Effector CD8-positive, alpha-beta T cell (primary cell): ENCODE data around the gene NLRX1.
"Not testable (repeated sequence)": the region's sequence is repeated elsewhere in the genome, so short reads cannot be mapped to it uniquely, and the experiment has no call there.

Source experiments
- DNase-seq: peaks from one replicate; lab custom pipeline; 2025; lab: John Stamatoyannopoulos, UW

Gene NLRX1

DNA sequence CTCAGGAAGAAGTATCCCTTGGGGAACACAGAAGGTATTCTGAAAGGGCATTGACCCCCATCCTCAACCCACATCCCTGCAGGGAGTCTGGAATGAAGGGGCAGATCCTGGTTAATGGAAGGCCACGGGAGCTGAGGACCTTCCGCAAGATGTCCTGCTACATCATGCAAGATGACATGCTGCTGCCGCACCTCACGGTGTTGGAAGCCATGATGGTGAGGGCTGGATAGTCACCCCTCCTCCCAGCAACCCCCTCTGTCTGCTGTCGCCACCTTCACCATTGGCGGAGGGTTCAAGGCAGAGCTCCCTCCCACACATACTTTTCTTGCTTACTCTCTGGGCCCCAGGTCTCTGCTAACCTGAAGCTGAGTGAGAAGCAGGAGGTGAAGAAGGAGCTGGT lies 14.3 kb upstream of the NLRX1 start:
- no peak for DNase-seq

DNA sequence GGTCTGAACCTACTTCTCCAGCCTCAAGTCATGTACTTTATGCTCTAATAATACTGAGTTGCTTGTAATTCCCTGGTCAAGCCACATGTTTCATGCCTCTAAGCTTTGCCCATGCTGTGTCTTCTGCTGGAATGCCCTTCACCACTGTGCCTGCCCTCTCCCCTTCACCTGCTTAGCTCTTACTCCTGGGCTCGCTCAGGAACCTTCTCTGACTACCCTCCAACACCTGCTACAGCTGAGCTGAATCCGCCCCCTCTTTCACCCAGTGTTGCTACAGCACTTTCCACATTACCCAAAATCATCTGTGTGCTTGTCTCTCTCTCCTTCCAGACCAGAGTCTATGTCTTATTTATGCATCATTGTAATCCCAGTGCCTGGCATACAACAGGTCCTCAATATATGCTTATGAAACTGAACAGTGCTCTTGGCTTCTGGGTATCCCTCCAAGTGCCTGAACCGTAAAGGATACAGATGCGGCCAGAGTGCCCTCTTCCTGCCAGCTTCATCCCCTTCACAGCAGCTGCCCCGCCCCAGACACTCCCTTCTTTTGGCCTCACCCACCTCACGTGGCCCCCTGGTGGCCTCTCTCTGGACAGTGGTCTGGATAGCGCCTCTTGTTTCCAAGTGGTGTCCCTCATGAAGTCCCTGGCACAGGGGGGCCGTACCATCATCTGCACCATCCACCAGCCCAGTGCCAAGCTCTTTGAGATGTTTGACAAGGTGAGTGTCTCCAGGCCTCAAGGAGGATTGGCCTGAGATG lies 12.6 kb upstream of the NLRX1 start:
- DNase-seq = no peak

DNA sequence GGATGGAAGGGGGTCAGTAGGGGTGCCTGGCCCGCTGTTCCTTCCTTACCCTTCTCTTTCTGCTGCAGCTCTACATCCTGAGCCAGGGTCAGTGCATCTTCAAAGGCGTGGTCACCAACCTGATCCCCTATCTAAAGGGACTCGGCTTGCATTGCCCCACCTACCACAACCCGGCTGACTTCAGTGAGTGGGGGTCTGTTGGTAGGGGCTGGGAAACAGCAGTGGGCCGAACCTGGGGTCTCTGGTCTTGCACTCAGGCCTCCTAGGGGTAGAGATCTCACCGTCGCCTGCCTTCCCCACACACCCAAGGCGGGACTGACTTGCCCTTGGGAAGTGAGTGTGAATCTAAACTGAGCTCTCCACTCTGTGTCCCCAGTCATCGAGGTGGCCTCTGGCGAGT lies 12.0 kb upstream of the NLRX1 start:
- DNase-seq = no peak

DNA sequence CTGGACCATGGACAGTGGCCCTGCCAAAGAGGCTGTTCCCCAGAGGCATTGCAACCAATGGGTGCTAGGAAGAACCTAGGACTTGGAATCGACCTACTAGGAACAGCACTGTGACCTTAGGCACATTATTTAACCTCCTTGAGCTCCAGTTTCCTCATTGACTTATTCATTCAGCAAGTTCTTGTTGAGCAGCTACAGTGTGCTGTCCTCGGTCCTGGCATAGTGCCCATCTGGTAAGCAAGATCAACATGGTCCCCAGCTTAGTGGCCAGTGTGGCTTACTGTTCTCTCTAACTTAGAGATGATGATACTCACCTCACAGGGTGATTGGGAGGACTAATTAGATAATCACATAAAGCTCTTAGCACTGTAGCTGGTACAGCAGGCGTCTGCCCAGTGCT lies 11.5 kb upstream of the NLRX1 start:
- no peak for DNase-seq

DNA sequence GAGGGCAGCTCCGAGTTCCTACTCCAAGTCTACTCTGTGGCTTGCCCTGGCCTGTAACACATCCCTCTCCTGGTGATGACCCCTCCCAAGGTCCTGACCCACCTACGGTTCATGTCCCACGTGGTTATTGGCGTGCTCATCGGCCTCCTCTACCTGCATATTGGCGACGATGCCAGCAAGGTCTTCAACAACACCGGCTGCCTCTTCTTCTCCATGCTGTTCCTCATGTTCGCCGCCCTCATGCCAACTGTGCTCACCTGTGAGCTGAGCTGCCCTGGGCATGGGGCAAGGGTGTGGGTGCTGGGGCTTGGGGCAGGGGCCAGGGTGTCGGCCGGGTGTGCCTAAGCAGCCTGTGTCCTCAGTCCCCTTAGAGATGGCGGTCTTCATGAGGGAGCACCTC lies 10.1 kb upstream of the NLRX1 start:
- no peak for DNase-seq

DNA sequence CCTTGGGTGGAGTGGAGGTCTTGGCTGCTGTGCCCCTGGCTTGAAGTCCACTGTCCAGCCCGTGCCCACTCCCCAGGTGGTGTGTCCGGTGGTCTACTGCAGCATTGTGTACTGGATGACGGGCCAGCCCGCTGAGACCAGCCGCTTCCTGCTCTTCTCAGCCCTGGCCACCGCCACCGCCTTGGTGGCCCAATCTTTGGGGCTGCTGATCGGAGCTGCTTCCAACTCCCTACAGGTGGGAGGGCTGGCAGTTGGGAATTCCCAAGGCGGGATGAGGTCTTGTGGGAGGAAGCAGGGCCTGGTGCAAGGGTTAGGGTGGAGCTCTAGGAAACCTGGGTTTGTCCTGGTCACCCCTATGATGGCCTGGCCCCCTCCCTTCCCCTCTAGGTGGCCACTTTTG lies 8.4 kb upstream of the NLRX1 start:
- no peak for DNase-seq

DNA sequence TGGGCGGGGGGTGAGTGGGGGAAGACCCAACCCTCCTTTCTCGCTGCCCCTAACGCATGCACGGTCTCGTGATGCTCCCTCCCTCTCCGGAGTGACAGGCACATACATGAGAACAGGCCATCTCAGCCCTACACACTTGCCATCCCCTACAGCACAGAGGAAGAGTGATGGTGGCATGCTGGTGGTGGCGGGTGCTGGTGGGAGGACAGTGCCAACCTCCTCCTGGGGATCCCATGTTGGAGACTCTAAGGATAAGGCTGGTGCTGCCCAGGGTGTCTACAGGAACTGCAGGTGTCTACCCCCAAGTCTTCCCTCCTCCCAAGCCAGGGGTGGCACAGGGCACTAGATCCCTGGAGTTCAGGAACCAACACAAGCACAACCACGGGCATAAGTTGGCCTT lies 6.7 kb upstream of the NLRX1 start:
- DNase-seq = no peak

DNA sequence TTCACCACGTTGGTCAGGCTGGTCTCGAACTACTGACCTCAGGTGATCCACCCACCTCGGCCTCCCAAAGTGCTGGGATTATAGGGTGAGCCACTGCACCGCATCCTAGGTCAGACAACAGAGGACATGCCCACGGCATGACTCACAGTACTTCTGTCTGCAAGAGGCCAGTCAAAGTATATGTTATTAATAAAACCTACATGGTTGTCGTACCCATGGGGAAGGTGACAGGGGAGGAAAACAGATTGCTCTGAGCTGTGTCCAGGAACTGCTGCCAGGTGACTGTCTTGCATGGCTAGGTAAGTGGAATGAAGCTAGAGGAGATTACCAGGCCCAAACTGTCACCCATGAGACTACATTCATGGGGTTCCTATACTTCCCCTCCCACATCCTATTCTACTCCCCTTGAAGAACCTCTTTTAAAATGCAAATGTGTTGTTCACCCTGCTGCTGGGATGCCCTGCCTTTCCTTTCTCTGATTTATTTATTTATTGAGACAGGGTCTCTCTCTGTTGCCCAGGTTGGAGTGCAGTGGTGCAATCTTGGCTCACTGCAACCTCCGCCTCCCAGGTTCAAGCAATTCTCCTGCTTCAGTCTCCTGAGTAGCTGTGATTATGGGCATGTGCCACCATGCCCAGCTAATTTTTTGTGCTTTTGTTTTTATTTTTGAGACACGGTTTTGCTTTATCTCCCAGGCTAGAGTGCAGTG lies 2.0 kb upstream of the NLRX1 start:
- no peak for DNase-seq

DNA sequence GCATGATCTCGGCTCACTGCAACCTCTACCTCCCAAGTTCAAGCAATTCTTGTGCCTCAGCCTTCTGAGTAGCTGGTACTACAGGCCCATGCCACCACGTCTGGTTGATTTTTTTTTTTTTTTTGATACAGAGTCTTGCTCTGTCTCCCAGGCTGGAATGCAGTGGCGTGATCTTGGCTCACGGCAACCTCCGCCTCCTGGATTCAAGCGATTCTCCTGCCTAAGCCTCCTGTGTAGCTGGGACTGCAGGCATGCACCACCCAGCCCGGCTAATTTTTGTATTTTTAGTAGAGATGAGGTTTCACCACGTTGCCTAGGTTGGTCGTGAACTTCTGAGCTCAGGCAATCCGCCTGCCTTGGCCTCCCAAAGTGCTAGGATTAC lies 1.5 kb upstream of the NLRX1 start:
- not testable (repeated sequence) for DNase-seq

DNA sequence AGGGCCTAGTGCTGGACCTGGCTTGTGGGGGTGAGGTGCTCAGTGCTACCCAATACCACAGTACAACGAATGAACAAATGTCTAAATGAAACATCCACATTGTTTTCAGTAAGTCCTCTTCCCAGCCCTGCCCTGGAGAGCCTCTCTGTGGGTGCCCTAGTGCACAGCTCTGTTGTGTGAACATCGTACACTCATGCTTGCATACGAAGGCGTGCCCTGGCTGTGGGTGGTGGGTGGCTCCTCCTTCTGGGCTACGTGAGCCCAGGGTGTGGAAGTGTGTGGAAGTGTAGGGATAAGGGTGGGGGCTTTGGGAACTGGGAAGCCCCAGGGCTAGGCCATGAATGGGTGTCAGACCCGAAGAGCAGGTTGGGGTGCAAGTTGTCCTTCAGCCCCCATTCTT lies 592 bp upstream of the NLRX1 start:
- DNase-seq = no peak

DNA sequence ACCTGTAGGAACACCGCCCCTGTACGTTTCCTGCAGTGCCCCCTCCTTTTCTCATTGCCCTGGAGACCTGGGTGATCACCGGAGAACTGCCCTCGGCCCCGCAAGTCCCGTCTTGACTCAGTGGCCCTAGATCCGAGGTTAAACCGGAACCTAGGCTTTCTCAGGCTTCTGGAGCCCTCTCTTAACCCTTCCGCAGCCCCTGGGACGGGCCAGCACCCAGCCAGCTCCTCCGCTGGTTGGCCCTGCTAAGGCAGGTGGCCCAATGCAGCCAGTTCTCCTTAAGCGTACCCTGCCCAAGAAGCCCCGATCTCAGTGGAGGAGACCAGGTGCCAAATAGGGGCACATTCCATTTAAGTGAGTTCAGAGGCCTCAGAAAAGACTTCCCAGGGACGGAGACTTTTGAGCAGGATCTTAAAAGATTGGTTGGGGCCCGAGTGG lies 776 bp downstream of the NLRX1 start:
- no peak for DNase-seq

DNA sequence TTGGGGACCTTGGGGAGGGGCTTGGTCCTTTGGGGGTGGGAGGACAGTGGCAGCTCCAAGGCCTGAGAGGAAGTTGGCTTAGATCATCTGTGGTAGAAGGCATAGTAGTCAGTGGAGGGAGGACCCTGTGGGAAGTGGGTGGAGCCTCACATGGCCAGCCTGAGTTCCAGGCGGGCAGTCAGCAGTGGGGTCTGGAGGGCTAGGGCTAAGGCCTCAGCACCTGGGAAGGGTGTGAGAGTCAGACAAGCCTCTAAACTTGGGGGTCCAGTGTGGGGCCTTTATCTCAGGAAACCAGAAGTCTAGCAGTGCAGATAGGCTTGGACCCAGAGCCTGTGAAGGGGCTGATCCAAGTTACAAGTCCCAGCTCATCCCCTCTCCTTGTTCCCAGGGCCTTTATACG lies 4.0 kb downstream of the NLRX1 start:
- no peak for DNase-seq

DNA sequence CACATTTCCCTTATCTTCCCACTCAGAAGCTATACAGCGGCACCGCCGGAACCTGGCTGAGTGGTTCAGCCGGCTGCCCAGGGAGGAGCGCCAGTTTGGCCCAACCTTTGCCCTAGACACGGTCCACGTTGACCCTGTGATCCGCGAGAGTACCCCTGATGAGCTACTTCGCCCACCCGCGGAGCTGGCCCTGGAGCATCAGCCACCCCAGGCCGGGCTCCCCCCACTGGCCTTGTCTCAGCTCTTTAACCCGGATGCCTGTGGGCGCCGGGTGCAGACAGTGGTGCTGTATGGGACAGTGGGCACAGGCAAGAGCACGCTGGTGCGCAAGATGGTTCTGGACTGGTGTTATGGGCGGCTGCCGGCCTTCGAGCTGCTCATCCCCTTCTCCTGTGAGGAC lies 4.9 kb downstream of the NLRX1 start:
- DNase-seq = no peak

DNA sequence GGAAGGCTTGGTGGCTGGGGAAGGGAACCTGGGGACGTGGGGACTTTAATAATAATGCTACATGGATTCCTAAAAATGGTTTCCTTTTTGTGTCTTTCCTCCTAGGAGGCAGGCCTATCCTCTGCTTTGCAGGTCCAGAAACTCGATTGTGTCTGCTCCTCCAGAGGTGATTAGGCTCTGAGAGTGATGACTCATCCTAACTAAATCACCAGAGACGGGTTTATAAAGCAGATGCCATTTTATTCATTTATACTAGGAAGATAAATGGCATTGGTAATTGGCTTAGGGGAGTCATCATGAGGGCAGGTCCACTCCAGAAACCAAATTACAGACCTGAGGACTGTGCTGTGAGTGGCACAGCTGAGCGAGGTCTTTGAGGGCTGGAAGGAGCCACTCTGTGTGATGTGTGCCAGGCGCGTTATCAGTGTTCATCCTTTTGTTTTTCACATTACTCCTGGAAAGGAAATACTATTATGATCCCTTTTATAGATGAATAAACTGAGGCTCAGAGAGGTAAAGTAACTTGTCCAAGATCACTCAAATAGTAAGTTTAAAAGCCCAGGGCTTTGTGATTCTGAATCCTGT lies 7.1 kb downstream of the NLRX1 start:
- no peak for DNase-seq

DNA sequence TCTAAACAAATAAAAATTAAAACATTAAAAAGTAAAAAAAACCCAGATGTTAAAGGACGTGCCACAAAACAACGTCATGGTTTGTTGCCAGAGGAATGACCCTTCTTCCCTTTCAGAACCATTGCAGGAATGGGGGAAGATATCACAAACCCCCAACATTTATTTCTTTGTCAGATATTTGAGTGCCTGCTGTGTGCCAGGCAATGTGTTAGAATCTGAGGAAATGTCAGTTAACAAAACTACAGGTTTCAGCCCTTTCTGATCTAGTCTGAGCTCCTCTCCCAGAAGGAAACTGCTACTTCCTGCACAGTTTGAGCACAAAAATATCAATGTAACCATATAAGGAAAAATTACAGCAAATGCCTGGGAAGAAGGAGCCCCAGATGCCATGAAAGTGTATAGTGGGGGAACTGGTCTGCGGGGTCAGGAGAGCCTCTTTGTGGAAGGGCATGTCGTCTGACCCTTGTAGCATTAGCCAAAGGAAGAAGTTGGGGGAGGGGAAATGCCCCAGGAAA lies 9.7 kb downstream of the NLRX1 start:
- DNase-seq = no peak

DNA sequence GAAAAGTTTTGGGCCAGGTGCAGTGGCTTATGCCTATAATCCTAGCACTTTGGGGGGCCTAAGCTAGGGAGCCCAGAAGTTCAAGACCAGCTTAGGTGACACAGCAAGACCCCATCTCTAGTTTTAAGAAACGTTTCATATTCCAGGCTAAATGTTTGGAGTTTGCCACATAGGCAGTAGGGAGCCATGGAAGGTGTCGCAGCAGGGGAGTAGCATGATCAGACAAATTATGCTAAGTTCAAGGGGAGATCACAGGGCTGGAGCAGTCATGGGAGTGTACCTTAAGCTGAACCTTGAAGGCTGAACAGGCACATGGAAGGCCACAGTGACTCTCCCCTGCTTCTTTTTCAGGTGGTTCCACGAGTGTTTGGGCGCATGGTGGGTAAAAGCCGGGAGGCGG lies 10.8 kb downstream of the NLRX1 start:
- no peak for DNase-seq

DNA sequence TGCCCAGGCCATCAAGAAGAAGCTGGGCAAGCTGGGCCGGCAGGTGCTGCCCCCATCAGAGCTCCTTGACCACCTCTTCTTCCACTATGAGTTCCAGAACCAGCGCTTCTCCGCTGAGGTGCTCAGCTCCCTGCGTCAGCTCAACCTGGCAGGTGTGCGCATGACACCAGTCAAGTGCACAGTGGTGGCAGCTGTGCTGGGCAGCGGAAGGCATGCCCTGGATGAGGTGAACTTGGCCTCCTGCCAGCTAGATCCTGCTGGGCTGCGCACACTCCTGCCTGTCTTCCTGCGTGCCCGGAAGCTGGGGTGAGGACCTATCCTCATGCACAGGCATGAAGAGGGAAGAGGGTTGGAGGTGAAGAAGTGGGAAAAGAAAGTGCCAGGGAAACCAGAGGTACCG lies 11.5 kb downstream of the NLRX1 start:
- no peak for DNase-seq

DNA sequence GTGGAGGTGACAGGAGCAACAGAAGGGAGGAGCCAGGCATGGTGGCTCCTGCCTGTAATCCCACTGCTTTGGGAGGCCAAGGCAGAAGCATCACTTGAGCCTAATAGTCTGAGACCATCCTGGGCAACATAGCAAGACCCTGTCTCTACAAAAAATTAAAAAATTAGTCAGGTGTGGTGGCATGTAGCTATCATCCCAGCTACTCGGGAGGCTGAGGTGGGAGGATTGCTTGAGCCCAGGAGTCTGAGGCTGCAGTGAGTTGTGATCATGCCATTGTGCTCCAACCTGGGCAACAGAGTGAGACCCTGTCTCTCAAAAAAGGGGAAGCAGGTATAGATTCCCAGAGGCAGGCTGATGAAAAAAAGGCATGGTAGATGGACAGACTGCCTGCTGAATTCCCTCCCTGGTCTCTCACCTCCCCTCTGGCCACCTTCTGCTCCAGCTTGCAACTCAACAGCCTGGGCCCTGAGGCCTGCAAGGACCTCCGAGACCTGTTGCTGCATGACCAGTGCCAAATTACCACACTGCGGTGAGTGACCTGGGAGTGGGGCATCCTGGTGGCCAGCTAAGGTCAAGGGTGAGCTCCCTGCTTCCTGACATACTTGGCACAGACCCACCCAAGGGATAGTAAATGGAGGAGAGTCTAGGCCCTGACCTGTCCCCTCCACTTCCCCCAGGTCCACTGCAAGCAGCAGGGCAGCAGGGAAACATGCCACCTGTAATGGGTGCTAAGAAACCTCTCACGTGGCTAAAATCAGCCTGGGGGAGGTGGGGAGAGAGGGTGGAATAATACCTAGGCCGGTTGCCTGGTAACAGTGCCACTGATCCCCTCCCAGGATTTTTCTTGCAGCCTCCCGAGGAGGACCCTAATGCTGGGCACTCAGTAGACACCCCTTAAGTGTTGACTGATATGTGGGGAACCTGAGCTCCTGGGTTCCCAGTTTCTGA lies 12.5 kb downstream of the NLRX1 start:
- DNase-seq = no peak

DNA sequence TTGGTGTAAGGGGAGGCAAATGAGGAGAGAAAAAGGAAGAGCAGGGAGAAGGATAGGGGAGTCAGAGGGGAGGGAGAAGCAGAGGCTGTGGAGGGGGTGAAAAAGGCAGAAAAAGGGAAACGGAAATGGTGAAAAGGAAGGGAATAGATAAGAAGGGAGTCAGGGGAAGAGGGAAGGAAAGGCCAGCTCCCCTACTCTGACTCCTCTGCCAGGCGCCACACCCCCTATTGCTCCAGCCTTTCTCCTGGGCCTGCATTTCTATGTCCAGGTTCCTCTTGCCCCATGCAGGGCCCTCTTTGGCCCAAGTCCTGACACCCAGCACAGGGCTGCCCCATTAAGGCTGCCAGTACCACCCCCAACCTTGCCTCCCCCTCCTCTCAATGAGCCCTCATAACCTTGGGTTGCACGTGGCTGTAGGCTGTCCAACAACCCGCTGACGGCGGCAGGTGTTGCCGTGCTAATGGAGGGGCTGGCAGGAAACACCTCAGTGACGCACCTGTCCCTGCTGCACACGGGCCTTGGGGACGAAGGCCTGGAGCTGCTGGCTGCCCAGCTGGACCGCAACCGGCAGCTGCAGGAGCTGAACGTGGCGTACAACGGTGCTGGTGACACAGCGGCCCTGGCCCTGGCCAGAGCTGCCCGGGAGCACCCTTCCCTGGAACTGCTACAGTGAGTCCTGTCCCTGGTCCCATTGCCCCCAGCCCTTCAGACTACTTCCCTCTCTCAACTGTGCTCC lies 13.3 kb downstream of the NLRX1 start:
- no peak for DNase-seq

DNA sequence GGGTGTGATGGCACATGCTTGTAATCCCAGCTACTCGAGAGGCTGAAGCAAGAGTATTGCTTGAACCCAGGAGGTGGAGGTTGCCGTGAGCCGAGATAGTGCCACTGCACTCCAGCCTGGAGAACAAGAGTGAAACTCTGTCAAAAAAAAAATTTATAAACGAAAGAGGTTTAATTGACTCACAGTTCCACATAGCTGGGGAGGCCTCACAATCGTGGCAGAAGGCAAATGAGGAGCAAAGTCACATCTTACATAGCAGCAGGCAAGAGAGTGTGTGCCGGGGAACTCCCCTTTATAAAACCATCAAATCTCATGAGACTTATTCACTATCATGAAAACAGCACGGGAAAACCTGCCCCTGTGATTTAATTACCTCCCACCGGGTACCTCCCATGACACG lies 15.9 kb downstream of the NLRX1 start:
- not testable (repeated sequence) for DNase-seq

DNA sequence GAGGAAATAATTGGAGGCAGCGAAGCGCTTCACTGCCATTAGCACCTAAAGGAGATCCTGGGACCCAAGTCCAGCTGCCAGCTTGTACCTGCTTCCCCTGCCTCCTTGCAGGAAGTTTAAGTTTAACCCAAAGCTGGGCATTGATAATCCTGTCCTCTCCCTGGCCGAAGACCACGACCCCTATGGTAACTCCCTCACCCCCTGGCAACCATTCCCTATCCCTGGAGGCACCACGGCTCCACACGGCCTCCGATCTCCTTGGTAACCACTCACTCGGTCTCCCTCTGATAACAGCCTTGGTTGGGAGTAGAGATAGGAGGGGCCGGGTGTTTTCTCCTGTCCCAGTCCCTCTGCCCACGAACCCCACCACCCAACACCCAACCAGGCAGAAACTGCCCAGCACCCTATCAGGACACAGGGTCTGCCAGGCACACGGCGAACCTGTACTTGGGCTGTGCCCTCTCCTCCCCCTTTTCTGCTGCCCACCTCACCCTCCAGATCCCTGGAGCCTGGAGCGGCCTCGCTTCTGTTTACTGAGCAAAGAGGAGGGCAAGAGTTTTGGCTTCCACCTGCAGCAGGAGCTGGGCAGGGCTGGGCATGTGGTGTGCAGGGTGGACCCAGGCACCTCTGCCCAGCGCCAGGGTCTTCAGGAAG lies 17.6 kb downstream of the NLRX1 start:
- no peak for DNase-seq
